AG04450 (cell line): ENCODE results near the gene CDC42. TPM values are rescaled to one million over a fixed set of nuclear protein-coding genes. Genes with fewer than 3 reads are reported as not detected.
A peak's percentile ranks its signal among the peaks of the same experiment; 100 is the strongest.

Experiments
- CTCF ChIA-PET: fragments of 300-600, 350-600 bp; formaldehyde crosslinking; extraction: SDS; loops from one replicate; lab custom pipeline; 2022; ENCODE audit warnings: antibody characterized with exemption, inconsistent platforms; lab: Charles Lee
- POLR2A ChIA-PET: fragments of 350-600 bp; formaldehyde crosslinking; extraction: SDS; loops from one replicate; lab custom pipeline; 2021; ENCODE audit warnings: antibody characterized with exemption, inconsistent platforms; lab: Yijun Ruan, JAX
- DNase-seq: peaks from one replicate; pipeline ENCODE4 v3.0.0-alpha.2; 2011; ENCODE audit warnings: low read depth, low spot score
- H3K27ac ChIP-seq: one replicate; pipeline ENCODE4 v1.5.1; 2012; ENCODE audit warnings: low read depth, low read length, control low read depth
- H3K27me3 ChIP-seq: one replicate; pipeline ENCODE4 v1.6.0; 2012; ENCODE audit warnings: low read length; ENCODE audit not compliant: control insufficient read depth, insufficient read depth
- H3K4me3 ChIP-seq: 2 replicates; pipeline ENCODE4 v1.5.1; 2011; ENCODE audit warnings: mild to moderate bottlenecking, low read depth, low read length, control low read depth
- H3K9me3 ChIP-seq: 2 replicates; pipeline ENCODE4 v1.5.1; 2012; ENCODE audit warnings: low read length; ENCODE audit not compliant: control insufficient read depth, insufficient read depth
- polyA plus RNA-seq: library from polyadenylated mRNA; depleted of rRNA; stranded (reverse); fragments of >200 nt; gene quantifications from 2 replicates; pipeline ENCODE4 v1.2.3, GENCODE V29; 2011
- TF ChIP-seq, protein P1 (sequence below): IDR thresholded peaks from 2 replicates; pipeline ENCODE4 v1.5.1; 2011; ENCODE audit warnings: low read depth, low read length, control low read depth, inconsistent platforms

The CDC42 gene
- polyA plus RNA-seq, 1 experiment: 400 TPM

DNA sequence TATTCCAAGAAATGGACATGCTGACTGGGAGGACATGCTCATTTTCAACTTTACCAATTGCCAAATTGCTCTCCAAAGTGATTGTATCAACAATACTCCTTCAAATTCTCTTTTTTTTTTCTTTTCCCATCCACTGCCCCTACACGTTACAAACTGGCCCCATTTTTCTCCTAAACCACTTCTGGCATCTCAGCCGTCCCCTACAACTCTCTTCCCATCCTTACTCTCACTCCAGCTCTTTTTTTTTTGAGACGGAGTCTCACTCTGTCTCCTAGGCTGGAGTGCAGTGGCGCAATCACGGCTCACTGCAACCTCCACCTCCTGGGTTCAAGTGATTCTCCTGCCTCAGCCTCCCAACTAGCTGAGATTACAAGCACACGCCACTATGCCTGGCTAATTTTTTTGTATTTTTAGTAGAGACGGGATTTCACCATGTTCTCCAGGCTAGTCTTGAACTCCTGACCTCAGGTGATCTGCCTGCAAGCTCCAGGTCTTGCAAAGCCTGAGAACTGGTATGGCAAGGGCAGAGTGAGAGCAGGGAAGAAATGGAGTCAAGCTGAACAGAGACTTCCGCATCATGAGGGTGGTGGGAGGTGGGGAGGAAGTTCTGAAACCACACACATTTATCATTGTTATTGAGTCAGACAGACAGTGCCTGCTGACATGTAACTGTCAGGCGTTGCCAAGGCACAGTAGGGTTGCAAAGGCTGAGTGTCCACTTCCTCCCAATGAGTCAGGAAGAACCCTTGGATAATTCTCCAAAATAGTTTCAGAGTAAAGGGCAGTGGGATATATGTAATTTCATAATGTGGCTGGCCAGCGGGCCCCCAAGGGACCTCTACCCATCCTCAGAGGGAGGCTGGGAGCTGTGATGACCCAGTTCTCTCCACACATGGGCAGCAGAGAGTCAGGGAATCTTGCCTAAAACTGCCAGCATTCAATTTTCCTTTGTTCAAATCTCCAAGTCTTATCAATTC is 33.6 kb upstream of the CDC42 start:
- DNase-seq: no peak
- Histone ChIP-seq H3K9me3 (no peaks in the 10 kb centered on the region), H3K27ac (no peak overlapping the region), H3K27me3 (no peaks in the 10 kb centered on the region), H3K4me3 (no peak overlapping the region)
- POLR2A ChIA-PET: no interaction called here
- TF ChIP-seq, protein P1, sequence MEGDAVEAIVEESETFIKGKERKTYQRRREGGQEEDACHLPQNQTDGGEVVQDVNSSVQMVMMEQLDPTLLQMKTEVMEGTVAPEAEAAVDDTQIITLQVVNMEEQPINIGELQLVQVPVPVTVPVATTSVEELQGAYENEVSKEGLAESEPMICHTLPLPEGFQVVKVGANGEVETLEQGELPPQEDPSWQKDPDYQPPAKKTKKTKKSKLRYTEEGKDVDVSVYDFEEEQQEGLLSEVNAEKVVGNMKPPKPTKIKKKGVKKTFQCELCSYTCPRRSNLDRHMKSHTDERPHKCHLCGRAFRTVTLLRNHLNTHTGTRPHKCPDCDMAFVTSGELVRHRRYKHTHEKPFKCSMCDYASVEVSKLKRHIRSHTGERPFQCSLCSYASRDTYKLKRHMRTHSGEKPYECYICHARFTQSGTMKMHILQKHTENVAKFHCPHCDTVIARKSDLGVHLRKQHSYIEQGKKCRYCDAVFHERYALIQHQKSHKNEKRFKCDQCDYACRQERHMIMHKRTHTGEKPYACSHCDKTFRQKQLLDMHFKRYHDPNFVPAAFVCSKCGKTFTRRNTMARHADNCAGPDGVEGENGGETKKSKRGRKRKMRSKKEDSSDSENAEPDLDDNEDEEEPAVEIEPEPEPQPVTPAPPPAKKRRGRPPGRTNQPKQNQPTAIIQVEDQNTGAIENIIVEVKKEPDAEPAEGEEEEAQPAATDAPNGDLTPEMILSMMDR: peak; percentile 49
- CTCF ChIA-PET: interaction anchor here (0.6 kb wide), 1 partner anchor 196 kb away, joined by 5 read pairs; no protein-coding TSS in a partner anchor

DNA sequence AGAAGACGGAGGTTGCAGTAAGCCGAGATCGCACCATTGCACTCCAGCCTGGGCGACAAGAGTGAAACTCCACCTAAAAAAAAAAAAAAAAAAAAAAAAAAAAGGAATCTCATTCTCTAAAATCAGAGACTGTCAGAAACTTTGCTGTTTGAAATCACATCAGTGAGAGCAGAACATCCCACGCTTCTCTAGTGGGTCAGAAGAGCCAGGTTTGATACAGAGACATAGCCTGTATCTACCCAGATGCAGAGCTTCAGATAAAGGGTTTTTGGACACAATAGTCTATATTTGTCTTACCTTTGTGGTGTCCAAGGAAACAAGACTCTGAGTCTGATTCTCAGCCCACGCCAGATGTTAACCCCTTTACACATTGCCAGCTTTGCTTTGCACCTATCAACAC is 31.4 kb upstream of the CDC42 start:
- ChIA-PET CTCF (interaction anchor here (0.5 to 0.7 kb wide), 2 partner anchors 312 to 650 kb away, joined by 4 to 14 read pairs; no protein-coding TSS in a partner anchor), POLR2A (no interaction called here)
- no peaks in the 10 kb centered on the region for H3K27me3 ChIP-seq
- H3K4me3 ChIP-seq: no peak overlapping the region
- TF ChIP-seq, protein P1: no peak
- no peaks in the 10 kb centered on the region; the same call in 1 of the 2 replicates for H3K9me3 ChIP-seq
- DNase-seq: no peak
- H3K27ac ChIP-seq: no peak overlapping the region

DNA sequence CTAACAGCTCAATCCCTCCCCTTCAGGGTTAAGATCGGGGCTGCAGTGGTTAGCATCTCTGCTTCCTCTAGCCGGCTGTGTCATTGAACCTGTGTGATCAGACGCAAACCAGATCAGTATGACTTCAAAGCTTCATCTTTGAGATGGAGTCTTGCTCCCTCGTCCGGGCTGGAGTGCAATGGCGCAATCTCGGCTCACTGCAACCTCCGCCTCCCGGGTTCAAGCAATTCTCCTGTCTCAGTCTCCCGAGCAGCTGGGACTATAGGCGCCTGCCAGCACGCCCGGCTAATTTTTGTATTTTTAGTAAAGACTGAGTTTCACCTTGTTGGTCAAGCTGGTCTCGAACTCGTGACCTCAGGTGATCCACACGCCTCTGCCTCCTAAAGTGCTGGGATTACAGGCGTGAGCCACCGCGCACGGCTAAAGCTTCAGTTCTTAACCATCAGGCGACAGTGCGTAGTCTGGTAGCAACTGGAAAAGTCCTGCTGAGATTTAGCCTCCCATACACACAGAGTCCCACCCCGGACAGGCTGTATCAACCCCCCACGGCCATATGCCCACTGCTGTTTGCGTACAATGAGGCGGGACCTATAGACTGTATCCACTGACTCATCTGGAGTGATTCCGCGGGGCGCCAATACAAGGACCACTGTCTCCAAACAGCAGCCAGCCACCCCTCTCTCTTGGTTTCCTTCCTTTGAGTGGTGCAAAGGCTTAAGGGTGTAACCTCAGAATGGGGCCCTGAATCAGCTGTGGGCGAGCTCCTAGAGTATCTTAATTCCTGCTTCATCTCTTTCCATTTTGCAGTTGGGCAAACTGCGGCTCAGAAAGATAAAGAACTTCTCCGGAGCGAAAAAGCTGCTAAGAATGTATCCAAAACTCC is 27.8 kb upstream of the CDC42 start:
- H3K27ac ChIP-seq: peak overlapping the region; percentile 88
- CTCF ChIA-PET: interaction anchor here (0.5 to 1.3 kb wide), 4 partner anchors 20 to 285 kb away, joined by 3 to 12 read pairs (median 6); no protein-coding TSS in a partner anchor
- no peaks in the 10 kb centered on the region for H3K27me3 ChIP-seq
- no peaks in the 10 kb centered on the region; the same call in 1 of the 2 replicates for H3K9me3 ChIP-seq
- H3K4me3 ChIP-seq: peak overlapping the region; percentile 100
- POLR2A ChIA-PET: interaction anchor here (0.6 to 2.4 kb wide), 6 partner anchors 13 to 242 kb away, joined by 3 to 22 read pairs (median 4); partner anchors contain the start of genes CDC42 and USP48
- TF ChIP-seq, protein P1: no peak
- DNase-seq: peak; percentile 44

DNA sequence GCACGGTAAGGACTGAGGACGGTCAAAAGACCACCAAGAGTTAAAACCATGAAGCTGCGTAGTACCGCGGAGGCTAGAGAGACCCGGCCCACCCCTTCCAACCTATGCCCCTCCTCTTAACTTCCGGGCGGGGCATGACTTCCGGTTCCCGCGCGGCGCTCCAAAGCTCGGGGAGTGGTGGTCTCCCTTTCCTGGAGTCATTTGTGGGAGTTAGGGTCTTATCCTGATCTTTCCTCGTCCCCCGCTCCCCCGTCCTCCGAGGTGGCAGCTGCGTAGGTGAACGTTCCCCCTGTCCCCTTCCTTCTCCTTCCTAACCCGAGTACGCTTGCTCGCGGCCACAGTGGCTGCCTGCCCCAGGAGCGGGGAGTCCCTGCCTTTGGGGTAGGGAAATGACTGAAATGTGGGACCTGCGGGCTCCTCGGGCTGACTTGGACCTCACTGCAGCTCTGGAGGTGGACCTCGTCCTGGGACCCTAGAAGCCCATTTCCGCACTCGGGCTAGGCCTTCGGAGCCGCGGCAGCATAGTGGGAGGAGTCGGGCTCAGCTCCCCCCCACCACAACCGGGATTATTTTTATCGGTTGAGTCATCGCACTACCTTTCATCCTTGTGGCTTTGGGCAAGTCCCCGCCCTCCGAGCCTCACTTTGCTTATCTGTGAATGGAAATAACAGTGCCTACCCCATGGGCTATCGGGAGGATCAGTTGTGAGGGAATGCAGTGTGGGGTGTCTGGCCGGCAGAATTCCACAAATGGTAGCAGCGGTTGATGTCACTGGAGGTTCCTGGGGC is 26.9 kb upstream of the CDC42 start:
- no peaks in the 10 kb centered on the region; the same call in 1 of the 2 replicates for H3K9me3 ChIP-seq
- H3K27ac ChIP-seq: peak overlapping the region; percentile 99
- TF ChIP-seq, protein P1: no peak
- POLR2A ChIA-PET: interaction anchor here (0.5 to 2.4 kb wide), 7 partner anchors 12 to 243 kb away, joined by 3 to 22 read pairs (median 3); partner anchors contain the start of genes CDC42 and USP48
- CTCF ChIA-PET: interaction anchor here (0.6 to 1.3 kb wide), 3 partner anchors 55 to 97 kb away, joined by 3 to 4 read pairs (median 4); no protein-coding TSS in a partner anchor
- H3K27me3 ChIP-seq: no peaks in the 10 kb centered on the region
- peak; percentile 59 for DNase-seq
- H3K4me3 ChIP-seq: peak overlapping the region; percentile 100
